GM12872 (cell line): Measurements from ENCODE around the gene ADPRM.

ENCODE experiments used
- CTCF ChIP-seq: IDR thresholded peaks from 3 replicates; pipeline ENCODE4 v1.5.1; 2011; ENCODE audit warnings: low read depth, mild to moderate bottlenecking, low read length, moderate library complexity; ENCODE audit not compliant: insufficient read depth

The ADPRM gene

GRCh38 chr17:10674704-10675103 is 22.7 kb upstream of the ADPRM start:
- no peak for TF ChIP-seq CTCF

GRCh38 chr17:10681866-10682446 is 15.4 kb upstream of the ADPRM start:
- TF ChIP-seq CTCF: no peak

- TF ChIP-seq CTCF: peak; percentile 55
Observed at GRCh38 chr17:10683853-10684252, 13.5 kb upstream of the ADPRM start.

GRCh38 chr17:10687499-10687898 is 9.9 kb upstream of the ADPRM start:
- TF ChIP-seq CTCF: no peak

GRCh38 chr17:10698096-10698818 is 863 bp downstream of the ADPRM start:
- no peak for TF ChIP-seq CTCF

GRCh38 chr17:10699856-10700255 is 2.5 kb downstream of the ADPRM start:
- TF ChIP-seq CTCF: no peak

- TF ChIP-seq CTCF: no peak
Observed at GRCh38 chr17:10702574-10702973, 5.2 kb downstream of the ADPRM start.
